ELR (cell line): ENCODE measurements around the gene SLC22A12.

Experiments
- DNase-seq: peaks from one replicate; pipeline ENCODE4 v3.0.0-alpha.2; 2015; ENCODE audit warnings: low read depth

The SLC22A12 gene

GRCh38 chr11:64647019-64647779 is 56.2 kb downstream of the SLC22A12 start:
- DNase-seq, result no peak

DNA sequence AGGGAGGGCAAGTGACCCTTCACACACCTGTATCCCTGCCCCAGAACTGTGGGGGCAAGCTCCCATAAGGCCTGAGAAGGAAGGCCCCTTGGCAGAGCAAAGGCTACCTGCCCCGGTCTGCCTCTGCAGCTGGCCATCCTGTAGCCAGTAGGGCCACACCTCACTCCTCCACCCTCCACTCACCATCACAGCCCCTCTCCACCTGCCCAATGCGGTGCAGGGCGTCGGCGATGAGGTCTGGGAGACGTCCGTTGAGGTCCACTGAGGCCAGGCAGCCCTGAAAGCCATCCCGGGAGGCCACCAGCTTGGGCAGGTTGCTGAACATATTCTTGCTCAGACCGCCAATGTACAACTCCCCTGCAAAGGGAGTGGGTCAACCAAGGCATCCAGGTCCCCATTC is 57.5 kb downstream of the SLC22A12 start:
- DNase-seq, result no peak

DNA sequence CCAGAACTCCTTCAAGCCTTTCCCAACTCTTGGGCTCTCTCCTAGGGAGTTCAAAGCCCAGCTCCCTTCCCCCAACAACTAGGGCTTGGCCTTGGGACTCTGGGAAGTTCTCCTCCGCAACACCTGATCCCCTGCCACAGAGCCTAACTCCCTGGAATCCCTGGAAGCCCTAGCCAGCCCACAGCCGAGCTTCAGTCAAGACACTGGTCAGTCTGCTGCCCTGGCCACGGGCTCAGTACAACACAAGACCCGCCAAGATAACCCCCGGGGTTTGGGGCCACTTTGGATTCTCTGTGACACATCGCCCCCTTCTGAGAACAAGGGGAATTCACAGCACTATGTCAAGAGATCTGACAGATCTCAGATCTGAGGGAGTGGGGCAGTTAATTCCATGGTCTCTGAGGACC is 58.3 kb downstream of the SLC22A12 start:
- DNase-seq, result peak; percentile 39

- DNase-seq, result peak; percentile 58
Observed at GRCh38 chr11:64650923-64651523, 60.0 kb downstream of the SLC22A12 start.
